NCI-H1694 (cell line): ENCODE results near the gene SH3PXD2B.
"Not testable (repeated sequence)": the region's sequence is repeated elsewhere in the genome, so short reads cannot be mapped to it uniquely, and the experiment has no call there.

Source experiments
- DNase-seq: peaks from one replicate; lab custom pipeline; 2025; lab: John Stamatoyannopoulos, UW

The SH3PXD2B gene

DNA sequence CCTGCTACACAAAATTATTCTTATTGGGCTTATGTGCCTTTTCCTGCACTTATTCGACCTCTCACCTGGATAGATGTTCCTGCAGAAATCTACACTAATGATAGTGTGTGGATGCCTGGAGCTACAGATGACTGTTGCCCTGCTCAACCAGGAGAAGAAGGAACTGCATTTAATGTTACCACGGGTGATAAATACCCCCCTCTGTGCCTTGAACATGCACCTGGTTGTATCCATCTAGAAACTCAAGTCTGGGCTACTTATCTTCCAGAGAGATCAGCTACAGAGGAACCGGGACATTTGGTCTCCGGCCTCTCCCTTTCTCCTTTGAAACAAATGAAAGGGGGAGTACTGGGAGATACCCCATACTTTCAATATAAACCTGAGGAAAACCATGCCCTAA lies 54.5 kb downstream of the SH3PXD2B start:
- DNase-seq = no peak

DNA sequence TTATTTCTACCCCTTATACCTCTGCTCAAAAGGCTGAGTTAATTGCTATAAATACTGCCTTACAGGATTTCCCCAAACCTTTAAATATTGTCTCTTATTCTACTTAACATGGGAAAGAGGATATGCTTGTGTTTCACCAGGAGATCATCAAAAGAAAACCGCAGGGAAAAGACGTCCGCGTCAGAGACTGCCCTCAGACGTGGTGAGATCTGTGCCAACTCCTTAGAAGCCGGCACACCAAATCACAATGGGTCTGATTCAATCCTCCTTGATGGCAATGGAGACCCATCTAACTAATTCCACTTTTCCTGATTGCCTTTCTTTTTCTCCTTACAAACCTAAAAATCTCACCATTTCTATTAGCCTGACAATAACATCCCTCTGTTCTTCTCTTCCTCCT lies 55.0 kb downstream of the SH3PXD2B start:
- DNase-seq = no peak

DNA sequence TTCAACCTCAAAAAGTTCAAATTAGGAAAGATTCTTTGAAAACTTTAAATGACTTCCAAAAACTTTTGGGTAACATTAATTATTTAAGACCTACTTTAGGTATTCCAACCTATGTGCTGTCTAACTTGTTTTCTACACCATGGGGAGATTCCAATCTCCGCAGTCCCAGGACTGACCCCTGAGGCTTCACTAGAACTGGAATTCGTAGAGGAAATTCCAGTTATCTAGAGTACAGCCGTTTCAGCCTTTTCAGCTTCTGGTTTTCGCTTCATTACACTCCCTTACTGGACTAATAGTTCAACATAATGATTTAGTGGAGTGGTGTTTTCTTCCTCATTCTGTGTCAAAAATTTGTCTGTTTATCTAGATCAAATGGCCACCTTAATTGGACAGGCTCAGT lies 55.7 kb downstream of the SH3PXD2B start:
- not testable (repeated sequence) for DNase-seq

DNA sequence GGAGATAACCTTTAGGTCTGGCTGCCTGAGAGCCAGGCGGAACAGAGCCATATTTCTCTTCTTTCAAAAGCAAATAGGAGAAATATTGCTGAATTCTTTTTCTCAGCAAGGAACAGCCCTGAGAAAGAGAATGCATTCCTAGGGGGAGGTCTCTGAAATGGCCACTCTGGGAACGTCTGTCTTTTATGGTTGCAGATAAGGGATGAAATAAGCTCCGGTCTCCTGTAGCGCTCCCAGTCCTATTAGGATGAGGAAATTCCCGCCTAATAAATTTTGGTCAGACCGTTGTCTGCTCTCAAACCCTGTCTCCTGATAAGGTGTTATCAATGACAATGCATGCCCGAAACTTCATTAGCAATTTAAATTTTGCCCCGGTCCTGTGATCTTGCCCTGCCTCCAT lies 57.3 kb downstream of the SH3PXD2B start:
- not testable (repeated sequence) for DNase-seq

DNA sequence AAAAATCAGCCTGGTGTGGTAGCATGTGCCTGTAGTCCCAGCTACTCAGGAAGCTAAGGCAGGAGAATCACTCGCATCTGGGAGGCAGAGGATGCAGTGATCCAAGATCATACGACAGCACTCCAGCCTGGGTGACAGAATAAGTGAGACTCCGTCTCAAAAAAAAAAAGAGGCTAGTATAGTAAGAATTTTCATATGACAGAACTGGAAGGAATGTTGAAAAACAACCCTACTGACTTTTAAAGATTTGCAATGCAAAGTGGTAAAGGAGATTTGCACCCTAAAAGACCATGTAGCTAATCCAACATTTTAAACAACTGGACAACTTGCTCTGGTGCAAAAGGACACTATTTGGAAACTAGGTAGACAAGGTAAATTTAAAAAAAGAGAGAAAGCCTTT lies 58.1 kb downstream of the SH3PXD2B start:
- no peak for DNase-seq

DNA sequence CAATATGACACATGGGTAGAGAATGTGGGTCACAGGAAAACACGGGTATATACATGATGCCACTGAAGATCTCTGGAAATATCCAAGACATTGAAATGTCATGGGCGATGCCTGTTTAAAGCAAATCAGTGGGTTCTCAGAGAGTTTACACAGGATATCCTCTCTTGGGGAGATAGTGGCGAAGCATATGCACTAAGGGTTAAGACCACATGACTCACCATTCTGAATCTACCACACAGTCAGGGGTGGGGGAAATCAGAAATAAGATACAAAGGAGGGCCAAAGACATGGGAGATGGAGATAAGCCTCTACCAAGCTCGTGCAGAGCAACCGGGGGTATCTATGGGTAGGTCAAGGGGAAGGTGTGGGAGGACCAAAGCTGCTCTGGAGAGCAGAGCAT lies 58.8 kb downstream of the SH3PXD2B start:
- no peak for DNase-seq

DNA sequence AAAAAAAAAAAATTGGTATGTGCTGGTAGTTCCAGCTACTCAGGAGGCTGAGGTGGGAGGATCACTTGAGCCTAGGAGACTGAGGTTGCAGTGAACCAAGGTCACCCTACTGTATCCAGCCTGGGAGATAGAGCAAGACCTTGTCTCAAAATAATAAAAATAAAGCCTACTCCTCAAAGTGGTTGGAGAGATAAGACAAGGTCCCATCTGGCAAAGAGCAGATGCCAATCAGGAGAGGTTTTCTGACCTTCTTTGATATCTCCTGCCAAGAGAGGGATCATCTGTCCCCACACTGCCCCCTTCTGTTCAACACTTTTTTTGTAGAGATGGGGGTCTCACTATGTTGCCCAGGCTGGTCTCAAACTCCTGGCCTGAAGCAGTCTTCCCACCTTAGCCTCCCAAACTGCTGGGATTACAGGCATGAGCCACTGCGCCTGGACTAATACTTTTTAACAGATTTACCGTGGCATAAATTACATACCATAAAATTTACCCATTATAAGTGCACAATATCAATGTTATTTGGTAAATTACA lies 64.7 kb downstream of the SH3PXD2B start:
- DNase-seq = no peak

DNA sequence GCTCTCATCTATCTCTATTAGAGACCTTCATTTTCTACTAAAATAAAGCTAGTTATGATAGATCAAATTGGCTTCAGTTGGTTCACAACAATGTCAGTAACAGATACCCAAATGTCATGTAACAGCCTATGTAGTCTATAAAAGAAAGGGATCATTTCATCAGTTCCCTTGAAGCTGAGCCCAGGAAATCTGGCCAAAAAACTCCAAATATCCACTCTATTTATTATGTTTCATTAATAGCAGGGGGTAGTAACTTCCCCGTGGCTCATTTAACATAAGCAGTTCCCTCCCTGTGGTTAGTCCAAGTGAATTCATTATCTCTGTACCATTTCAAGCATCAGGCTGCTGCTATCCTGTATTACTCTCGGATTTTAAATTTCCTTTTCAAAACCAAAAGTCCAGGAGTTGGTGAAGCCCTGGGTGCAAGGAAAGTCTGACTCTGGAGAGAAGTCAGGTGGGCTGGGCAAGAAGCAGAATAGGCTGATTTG lies 66.0 kb downstream of the SH3PXD2B start:
- no peak for DNase-seq

DNA sequence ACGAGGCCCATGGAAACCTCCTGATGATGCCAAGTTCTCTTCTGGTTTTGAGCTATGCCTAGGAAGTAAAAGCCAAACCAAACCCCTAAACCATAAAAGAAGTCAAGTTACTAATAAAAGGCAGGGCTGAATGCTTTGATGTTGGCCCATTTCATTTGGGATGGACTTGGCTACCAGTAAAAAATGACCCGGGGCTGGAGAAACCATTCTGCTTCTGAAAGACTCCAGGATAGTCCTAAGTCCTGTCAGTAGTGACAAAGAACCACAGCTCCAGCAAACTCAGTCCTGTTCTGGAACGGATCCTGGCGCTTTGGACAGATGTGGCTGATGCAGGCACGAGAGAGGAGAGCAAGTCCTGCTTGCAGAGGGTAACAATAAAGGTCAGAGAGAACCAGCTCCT lies 68.6 kb downstream of the SH3PXD2B start:
- DNase-seq = no peak

DNA sequence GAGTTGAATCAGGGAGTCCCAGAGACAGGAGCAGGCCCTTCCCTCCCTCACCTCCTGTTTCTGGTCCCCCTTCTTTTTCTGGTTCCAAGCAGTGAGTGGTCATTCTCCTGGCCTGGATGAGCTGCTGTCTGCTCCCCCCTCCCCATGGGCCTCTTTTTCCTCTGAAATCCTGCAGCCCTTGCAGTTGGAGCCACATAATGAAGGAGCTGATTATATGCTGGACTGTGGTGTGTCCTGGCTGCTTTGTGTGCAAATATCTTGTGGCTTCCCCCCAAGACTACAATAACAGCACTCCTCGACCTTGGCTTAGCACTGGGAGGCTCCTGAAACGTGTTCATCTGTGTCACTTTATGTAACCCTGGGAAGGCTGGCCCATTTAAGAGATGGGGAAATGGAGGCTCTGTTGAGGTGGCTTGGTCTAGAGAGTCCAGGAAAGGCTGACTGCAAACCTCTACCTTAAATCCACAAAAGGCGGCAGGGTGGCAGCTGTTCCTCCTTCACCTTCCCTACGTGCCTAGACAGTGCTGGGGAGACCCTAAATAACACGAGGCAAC lies 69.2 kb downstream of the SH3PXD2B start:
- DNase-seq = no peak

DNA sequence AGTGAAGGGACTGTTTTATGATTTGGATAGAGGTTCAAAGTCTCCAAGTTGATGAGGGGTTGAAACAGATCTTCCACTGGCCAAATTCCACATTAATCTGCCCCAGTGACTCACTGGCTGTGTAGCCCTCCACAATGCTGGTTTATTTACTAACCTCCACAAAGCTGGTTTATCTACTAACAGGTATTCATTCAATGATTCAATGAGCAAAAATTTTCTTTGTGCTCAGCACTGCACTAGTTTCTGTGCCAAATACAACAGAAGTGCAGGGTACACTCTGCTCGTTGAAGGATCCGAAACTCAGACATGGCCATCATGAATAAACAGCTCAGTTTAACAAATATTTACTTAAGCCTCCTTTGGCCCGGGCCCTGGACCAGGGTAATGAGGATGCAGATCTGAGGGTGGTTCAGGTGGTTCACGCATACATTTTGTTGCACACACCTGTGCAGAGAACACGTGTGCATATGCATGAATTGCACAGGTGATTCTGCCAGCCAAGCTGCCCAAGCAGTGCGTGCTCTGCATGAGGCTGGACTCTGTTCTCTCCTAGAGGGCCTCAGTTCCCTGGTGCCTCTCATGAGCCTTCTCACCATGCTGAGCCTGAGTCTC lies 71.0 kb downstream of the SH3PXD2B start:
- no peak for DNase-seq

DNA sequence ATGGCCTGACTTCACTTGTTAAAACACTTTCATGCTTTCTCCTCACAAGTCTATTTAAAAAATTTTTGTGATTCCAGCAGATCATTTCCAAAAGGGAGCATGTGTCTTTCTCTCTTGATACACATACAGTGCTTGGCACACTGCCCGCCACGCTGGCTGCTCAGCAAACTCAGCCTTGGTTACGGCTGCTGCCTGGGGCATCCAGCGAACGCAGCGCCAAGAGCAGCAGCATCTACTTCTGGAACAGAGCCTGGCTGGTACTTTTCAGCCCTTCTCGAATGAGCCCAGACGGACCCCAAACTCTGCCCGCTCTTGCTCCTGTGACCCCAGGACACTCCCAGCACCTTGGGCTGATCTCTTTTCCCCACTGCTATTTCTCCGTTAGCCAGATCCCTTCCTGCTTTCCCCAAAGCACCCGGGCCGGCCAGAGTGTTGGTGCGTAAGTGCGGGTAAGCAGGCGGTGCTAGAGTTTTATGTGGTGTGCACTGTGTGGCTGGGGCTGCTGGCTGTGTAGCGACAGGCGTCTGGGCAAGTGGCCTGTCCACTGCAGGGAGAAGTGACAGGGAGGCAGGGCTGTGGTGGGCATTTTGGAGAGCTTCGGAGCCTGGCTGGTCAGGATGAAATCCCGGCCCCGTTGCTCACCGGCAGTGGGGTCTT lies 73.2 kb downstream of the SH3PXD2B start:
- peak; percentile 81 for DNase-seq

DNA sequence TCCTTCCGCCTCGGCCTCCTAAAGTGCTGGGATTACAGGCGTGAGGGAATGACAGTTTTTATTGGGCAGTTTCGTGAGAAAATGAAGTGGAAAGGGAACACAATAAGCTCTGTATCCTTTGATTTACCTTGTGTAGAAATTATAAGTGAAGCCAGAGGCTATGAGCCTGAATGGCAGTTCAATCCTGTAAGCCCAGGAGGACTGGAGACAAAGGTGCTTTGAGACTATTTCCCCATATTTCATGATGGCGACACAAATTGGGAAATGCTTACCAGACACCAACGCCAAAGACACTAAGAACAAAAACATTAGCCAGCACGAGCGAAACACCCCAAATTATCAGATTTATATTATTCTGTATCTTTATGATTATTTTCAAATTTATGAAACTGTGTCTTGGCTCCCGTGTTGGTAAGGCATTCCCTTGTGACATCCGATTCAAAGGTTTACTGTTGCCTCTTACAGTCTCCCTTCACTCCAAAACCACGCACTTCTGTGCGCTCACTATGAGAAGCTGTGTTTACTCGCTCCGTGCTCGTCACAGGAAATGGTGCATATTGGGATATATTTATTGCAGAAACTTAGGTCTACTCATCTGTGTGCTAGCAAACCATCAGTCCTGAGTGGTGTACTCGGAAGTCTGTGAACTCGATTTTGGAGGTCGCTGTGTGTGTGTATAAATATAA lies 73.9 kb downstream of the SH3PXD2B start:
- DNase-seq = no peak

DNA sequence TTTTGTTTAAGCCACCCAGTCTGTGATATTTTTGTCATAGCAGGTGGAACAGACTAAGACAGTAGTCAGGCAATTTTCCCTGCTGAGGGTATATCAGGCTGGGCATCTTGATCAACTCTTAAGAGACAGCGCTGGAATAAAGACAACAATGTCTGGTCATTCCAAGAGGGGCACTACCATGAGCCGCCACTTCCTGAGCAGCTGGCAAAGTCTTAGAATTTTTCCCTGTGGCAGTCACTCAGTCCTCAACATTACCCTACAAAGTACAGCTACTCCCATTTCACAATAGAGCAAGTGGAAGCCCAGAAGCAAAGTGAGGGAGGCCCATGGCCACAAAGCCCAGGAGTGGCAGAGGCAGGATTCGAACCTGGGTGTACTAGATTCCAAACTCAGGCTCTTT lies 74.8 kb downstream of the SH3PXD2B start:
- no peak for DNase-seq

DNA sequence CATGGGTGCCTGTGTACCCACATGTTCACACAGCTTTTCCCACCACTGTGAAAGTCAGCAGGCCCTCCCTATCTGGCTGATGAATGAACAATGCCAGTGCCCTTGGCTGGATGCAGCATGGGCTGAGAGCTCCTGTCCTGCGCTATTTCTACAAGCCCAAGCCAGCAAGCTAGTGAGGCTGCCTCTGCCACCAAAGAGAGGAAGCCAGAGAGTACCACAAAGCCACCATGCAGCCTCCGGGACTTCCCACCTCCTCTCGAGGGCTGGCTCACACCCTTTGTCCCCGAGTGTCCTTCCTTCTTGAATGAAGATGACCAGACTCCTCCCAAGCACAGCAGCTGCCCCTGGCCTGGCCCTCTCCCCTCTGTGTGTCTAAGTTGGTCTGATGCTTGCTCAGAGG lies 76.5 kb downstream of the SH3PXD2B start:
- no peak for DNase-seq

DNA sequence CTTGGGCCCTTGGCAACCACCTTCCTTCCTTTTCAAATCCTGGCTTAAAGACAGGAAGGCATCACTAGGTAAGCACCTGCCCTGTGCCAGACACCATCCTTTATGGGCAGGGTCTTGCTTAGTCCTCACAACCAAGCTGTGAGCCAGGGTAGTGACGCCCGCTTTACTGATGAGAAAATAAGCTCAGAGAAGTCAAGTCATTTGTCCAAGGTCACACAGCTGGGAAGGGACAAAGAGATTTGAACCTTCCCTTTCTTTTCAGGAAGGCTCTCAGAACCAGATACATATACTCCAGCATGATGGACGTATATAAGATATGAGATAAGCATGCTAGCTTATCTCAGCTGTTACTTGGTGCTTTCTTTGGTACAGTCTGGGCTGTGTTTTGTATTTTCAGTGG lies 76.9 kb downstream of the SH3PXD2B start:
- no peak for DNase-seq

DNA sequence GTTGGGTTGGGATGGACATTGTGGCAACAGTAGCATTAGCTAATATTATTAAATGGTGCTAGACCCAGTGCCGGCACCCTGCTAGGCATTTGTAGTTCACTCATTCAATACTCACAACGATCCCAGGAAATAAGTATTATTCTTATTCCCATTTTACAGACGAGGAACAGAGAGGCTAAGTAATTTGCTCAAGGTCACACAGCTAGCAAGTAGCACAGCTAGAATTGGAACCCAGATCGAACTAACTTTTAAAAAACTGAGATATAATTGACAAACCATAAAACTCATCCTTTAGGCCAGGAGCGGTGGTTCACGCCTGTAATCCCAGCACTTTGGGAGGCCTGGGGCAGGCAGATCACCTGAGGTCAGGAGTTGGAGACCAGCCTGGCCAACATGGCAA lies 79.5 kb downstream of the SH3PXD2B start:
- no peak for DNase-seq

DNA sequence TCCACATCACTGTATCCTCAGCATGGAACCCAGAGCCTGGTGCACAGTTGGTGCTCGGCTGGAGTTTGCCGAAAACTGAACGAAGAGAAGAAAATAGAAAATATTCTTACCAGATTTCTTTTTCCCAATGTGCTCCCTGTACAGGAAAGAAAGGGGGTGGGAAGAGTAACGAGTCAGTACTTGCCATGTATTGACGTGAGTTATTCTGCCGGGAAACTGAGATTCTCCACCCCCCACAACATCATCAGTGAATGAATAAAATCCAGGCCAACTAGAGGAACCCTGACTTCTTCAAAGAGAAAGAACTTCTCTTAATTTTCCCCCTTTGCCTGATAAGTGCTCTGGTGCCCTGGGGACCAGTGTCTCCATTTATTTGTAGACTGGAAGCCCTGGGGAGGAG lies 80.6 kb downstream of the SH3PXD2B start:
- no peak for DNase-seq

DNA sequence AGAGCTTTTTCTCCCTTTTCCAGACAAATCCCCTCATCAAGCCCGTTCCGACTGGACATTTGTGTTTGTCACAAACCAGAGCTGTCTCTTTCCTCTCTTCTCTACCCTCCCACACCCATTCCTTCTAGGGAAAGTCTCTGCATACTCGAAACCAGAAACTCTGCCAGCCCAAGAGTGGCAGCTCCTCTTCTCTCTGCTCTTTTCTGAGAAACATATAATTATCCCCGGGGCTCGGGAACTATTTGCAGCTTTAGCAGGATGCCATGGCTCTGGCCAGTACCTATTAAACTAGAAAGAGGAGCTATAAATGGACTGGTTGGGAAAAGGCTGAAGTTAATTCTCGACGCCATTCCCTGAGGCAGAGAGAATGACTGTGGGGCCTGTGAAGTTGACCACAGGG lies 82.6 kb downstream of the SH3PXD2B start:
- DNase-seq = no peak

DNA sequence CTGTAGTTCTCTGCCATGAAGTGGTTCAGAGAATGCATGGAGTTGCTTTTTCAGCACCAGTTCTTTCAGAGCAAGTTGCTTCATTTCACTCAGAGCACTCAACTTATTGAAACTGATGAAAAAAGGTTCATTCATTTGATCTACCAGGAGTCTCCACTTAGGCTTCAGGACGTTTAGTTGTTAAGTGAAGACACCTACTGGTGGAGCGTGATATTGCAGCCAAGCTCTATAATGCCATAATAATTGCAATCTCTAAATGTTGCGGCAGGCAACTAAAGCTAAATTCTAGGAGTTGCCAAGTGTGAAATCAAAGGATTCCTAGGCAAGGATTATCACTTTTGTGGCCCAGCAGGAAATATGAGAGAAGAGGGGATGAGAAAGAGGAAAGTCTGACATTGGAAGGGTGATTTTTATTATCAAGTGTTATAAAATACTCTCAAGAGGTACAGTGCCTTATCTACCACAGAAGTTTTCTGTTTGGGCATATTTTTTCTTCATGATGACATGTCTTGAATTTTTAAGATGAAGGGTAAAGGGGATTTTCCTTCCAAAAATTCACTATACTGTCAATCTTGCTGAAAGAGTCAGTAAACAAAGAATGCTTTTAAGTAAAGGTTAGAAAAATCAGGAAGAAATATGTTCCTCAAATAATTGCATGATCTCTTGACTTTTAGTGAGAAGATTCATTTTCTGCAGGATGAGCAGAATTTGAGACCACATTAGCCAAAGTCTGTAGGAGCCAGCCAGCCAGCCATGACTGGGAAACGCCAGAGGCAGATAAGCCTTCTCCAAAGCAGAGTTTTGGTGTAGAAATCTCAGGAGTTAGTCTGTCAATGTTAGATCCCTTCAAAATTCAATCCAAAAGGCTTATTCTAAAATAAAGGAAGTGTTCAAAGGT lies 83.4 kb downstream of the SH3PXD2B start:
- peak; percentile 22 for DNase-seq

DNA sequence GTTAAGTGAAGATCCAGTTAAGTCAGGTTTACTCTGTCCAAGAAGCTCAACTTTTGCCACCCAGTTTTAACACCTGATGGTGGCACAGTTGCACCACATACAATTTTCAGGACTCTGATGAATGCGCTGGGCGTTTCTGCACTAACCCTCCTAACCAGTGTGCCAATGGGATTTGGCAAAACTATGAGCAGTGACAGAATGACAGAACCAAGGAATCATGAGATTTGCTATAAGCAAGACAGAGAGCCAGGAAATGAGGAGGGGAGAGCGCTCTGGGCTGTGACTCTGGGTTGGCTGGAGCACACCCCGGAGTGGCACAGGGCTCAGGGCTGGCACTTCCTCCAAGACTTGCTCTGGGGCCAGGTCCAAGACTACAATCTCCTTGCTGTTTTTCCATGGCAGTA lies 84.1 kb downstream of the SH3PXD2B start:
- no peak for DNase-seq

DNA sequence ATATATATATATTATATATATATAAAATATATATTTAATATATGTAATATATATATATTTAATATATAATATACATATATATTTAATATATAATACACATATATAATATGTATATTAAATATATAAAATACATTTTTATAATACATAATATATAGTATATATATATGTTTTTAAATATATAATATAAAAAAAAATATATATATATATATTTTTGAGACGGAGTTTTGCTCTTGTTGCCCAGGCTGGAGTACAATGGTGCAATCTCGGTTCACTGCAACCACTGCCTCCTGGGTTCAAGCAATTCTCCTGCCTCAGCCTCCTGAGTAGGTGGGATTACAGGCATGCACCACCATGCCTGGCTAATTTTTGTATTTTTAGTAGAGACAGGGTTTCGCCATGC lies 85.6 kb downstream of the SH3PXD2B start:
- not testable (repeated sequence) for DNase-seq
